Left kidney (tissue), 8 donors: Measurements from ENCODE around the gene PNLIP. TPM values are rescaled to one million over a fixed set of nuclear protein-coding genes. Genes with fewer than 3 reads are reported as not detected.
A peak's percentile ranks its signal among the peaks of the same experiment; 100 is the strongest.

Experiments used
- DNase-seq: peaks from one replicate; pipeline ENCODE4 v3.0.0-alpha.2; 2013
- long read RNA-seq, 8 donors: transcript quantifications; one replicate each; lab custom pipeline, GENCODE V29; 2026
- polyA plus RNA-seq: library from polyadenylated mRNA; unstranded; fragments of 120-200 nt; gene quantifications from one replicate; pipeline ENCODE4 v1.2.1, GENCODE V29; 2013; ENCODE audit not compliant: insufficient read length

Gene PNLIP
- polyA plus RNA-seq: not detected
- long read RNA-seq, donor 1: 0 reads
- long read RNA-seq, donor 2: 0 reads
- long read RNA-seq, donor 3: 0 reads
- long read RNA-seq, donor 4: 0 reads
- long read RNA-seq, donor 5: 0 reads
- long read RNA-seq, donor 6: 0 reads
- long read RNA-seq, donor 7: 0 reads
- long read RNA-seq, donor 8: 0 reads

DNA sequence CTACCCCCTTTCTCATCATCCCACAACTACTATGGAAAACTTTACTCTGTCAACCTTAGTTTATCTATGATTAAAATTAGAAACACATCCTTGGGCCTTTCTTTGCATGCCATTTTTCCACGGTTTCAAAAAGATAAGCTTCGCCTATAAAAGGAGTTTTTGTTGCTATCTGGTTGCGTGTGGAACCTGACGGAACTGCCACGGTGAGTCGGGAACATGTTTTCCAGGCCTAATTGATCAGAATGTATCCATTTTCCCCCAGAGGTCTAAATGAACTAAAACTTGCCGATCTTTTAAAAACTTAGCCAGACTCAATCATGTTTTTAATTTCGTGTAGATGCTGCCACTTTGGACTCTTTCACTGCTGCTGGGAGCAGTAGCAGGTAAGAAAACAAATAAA is at the start of gene PNLIP:
PNLIP (plus strand) TSS at position 176 of the 400 bp plus-strand sequence; CDS start at position 338, 162 bp downstream.
- no peak for DNase-seq

DNA sequence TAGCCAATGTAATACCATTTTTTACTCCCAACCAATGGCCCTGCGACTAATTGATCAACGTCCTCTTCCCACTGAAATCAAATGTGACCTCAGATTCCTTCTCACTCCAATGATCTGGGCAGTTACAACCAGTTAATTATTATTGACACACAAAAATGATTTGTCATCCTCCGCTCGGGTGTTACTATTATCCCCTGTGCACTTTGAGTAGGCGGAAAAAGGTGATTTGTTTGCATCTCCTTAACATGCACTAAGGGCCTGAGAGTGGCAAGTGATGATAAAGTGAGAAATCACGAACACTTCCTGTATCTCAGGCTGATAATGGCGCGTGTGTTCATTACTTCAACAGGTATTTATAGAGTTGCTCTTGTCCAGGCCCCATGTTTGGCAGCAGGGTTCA is 40.9 kb upstream of the PNLIP start:
- no peak for DNase-seq

DNA sequence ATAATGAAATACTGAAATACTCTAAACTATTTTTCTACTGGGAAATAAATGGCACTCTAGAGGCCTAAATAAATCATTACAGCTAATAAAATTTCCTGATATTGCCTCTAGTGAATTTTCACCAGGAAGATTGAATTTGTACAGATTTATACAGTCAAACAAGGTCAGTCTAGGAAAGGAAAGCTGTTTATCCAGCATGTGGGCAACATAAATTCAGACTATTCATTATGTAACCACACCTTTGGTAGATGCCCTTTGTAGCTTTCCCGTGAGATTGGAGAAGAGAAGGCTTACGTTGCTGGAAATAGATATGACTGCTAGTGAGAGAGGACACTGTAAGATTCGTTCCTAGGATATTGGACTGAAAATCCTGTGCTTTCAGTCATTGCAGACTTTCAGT is 35.2 kb upstream of the PNLIP start:
- no peak for DNase-seq

DNA sequence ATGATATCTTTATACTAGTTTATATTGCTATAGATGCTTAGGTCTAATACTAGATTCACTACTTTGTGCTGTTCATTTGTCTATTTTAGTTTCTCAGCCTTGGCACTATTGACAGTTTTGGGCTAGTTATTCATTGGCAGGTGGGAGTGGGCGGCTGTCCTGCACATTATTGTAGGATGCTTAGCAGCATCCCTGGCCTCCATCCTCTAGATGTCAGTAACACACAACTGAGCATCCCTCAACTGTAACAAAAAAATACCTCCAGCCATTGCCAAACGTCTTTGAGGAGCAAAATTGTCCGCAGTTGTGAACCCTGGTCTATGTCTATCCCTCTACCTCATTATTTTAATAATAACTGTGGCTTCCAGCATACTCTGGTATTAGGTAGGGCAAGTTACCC is 34.4 kb upstream of the PNLIP start:
- no peak for DNase-seq

DNA sequence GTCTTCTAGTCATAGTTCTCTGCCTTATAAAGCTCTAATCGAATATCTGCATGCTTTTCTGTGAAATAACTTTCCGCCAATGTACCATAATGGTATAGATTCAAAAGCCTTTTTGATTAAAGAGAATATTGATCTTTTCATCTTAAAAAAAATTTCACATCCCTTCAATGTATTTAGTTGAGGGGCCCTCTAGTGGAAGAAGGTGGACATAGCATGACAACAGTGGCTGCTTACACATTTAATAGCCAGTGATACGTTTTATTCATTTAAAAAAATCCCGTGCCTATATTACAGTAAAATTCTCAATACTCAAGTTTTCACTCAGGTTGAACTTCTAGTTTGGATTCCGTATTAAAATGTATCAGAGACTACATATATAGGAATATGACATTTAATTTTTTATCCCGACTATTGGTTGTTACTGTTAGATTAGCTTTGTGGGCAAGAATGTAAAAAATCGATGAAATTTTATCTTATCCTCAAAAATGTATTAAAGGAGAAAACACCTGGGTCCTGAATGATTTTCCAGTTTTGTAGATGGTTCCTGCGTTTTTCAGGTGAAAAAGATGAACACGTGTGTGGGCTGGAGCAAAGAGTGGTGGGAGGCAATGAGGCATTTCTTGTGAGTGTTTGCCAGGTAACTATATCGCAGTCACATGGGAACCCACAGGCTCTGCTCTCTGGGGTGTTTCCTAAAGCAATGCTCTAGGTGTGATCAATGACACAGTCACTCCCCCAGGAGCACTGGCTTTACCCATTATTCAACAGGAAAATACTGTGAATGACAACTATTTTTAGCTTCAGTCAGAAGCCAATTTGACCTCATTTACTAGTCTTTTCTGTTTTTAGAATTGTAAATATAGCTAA is 24.1 kb upstream of the PNLIP start:
- peak; percentile 14 for DNase-seq

DNA sequence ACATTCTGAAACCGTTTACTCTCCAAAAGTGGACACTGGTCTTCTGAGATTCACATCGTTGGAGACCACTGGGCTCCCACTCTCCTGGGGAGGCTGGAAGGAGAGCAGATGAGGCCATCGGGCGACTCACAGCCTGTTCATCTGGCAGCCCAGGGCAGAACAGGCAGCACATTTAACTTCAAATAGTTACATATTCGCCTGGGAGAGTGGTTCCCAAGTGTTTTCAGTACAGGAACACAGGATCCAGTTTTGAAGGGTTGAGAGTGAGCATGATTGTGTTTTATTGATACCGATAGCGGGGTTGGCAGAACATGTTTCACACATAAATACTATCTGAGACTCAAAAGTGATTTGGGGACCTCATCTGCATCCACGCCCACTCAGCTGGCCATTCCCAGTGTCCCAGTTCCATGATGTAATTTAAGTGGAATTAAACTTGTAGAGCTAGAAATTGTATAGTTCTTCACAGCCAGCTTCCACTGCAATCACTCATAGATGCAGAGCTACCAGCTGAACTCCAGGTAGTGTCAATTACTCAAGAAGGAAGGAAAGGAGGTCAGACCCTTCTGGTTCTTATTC is 22.8 kb upstream of the PNLIP start:
- DNase-seq: no peak

DNA sequence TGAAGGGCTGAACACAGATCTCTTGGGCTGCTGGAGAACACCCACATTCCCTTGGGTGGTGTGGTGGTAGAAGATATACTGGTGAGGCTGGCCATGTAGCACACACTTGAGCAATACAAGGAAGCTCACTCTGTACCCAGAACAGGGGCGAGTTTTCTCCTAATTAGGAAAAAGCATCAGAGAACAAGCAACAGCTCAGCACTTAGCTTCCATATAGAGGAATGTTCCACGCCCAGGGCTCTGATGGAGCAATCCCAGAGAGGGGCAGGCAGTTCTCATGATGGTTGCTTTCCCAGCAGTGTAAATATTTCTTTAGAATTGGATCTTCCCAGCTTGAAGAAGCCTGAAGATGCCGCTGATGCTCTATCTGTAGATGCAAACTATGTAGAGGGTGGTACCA is 21.0 kb upstream of the PNLIP start:
- DNase-seq: no peak

DNA sequence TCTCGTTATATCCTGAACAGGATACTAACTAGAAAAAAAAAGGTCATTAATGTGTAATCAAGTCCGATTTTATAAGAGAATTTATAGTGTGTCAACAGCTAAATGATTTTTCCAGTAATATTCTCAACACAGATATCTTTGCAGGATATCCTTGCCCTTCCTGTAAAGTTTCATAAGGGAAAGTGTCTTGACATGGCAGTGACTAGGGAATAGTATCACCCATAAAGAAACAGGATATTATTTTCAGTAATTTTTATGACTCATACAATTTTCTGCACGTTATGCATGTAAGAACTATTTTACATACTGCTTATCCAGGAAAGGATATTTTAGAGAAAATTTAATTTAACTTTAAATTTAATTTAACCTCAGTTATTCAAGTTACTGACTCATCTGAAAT is 19.5 kb upstream of the PNLIP start:
- DNase-seq: no peak

DNA sequence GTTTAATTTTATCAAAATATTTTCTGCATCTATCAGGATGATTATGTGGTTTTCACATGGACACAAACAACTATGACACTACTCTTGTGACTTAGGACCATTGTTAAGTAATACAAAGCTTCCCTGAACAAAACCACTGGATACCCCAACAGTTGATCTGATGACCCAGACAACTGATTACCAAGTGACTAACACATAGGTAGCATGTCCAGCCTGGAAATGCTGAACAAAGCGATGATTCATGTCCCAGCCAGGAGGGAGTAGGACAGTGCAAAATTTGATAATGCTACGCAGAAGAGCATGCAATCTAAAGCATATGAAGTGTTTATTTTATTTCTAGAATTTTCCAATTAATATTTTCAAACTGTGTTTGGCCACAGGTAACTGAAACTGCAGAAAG is 8.9 kb upstream of the PNLIP start:
- DNase-seq: no peak

DNA sequence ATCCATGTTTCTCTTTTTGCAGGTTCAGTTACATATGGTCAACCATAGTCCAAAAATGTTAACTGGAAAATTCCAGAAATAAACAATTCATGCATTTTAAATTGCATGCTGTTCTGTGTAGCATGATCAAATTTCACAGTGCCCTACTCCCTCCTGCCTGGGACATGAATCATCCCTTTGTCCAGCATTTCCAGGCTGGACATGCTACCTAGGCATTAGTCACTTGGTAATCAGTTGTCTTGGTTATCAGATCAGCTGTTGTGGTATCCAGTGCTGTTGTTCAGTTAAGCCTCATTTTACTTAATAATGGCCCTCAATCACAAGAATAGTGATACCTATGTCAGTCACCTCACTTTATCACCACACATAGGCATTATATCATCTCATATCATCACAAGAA is 7.3 kb upstream of the PNLIP start:
- DNase-seq: no peak

DNA sequence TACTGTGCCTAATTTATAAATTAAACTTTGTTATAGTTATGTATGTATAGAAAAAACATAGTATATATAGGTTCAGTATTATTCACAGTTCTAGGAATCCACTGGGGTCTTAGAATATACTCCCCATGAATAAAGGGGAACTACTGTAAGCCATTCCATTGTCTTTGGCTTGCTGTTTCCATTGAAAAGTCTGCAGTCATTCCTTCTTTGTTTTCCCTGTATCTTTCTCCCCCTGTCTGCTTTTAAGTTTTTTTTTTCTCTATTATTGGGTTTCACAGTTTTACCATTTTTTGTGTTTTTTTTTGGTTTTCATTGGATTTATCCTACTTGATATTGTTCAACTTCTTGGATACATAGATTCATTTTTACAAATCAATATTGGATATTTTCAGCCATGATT is 6.7 kb upstream of the PNLIP start:
- DNase-seq: no peak

DNA sequence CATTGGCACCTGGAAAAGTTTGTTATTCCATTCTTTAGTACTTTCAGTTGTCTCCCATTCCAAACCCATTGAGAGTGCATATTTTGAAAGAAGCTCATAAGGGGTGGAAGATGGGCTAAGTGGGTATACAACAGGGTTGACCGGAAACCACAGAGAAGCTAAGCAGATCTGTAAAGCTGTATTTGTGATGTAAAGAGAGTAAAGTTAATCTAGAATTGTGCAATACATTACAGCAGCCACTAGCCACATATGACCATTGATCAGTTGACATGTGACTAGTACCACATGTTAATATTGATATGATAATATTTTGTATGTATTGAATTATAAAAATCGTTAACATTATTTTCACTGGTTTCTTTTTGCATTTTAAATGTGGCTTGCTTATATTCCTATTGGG is 4.9 kb upstream of the PNLIP start:
- DNase-seq: no peak

DNA sequence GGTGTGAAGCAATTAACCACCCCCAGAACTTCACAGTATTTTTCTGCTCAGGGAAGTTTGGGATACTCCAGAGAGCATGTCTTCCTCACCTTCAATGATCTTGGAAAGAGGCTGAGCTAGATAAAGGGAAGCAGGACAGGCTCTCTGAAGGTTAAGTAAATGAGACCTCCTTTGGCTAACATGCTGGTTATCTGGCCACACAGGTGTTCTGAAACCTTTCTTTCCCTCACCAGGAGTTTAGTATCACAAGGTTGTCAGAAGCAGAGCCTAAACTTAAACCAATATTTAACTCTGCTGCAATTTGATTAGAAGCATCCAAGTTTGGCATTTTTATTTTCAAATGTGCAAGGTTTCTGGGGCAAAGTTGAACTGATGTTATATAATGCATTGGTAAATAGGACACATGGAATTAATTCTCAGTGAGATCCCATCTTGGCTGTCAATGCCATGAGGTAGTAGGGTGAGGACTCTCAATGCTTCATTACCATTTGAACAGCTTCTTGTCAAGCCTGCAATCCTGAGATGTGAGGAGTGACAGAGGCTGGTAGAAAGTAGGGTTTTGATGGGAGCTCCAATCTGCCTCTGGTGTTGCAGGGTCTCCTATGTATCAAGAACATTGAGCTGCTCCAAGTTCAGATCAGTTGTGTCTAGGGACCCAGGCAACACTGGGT is 3.6 kb upstream of the PNLIP start:
- DNase-seq: no peak

DNA sequence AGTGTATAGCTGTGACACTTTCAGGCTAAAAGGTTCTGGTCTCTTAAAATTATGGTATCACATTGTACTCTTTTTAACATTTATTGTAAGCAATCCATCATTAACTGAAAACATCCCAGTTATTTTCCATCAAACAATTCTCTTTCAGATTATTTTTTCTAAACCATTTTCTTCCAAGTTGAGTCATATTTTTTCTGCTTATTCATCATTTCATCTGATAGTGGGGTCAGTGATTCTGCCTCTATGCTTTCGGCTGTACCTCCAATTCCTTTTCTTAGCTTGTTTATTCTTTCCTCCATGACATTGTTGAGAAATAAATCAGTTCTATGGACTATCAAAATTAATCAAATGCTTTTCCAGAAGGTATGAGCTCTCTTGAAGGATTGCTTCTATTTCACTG is 609 bp upstream of the PNLIP start:
- no peak for DNase-seq

DNA sequence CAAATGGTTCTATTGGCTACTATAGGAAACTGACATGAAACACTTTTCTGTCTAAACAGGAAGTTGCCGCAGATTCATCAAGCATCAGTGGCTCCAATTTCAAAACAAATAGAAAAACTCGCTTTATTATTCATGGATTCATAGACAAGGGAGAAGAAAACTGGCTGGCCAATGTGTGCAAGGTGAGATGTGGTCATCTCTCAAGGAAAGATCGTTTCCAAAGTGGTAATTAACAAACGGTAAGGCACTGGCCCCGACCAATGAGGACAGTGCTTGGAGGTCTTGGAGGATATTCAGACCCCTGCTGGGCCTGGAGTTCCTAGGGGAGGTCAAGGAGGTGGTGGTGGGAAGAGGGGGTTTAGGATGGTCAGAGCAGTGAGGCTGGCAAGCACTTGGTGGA is 2.6 kb downstream of the PNLIP start:
- DNase-seq: no peak

DNA sequence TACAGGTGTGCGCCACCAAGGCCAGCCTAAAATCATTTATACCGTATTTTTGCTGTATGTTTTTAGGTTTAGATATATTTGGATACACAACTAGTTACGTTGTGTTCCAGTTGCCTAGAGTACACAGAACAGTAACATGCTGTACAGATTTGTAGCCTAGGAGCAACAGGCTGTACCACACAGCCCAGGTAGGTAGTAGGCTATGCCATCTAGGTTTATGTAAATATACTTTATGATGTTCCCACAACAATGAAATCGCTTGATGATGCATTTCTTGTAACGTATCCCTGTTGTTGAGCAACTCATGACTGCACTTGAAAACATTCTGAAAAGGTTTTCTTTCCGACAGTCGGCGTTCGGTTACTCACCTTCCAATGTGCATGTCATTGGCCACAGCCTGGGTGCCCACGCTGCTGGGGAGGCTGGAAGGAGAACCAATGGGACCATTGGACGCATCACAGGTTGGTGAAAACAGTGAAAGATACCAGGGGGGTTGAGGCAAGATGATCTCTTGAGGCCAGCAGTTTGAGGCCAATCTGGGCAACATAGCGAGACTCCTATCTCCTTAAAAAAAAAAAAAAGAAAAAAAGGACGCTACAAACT is 7.7 kb downstream of the PNLIP start:
- DNase-seq: no peak

DNA sequence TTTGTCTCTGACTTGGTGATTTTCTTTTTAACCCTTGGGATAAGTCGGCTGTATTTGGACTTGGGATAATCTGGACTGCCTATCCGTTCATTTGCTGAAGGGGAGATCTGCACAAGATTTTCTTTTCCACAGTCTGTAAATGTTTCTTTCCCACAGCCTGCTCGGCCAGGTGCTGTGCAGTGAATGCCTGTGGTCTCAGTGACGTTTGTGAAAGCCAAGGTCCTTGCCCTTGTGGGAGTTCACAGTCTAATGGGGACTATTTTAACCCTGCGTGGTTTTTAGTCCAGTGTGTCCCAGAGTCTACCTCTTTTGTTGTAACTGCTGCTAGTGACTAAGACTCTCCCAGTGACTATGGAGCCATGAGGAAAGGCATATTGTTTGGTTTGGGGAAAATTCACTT is 8.9 kb downstream of the PNLIP start:
- DNase-seq: no peak

DNA sequence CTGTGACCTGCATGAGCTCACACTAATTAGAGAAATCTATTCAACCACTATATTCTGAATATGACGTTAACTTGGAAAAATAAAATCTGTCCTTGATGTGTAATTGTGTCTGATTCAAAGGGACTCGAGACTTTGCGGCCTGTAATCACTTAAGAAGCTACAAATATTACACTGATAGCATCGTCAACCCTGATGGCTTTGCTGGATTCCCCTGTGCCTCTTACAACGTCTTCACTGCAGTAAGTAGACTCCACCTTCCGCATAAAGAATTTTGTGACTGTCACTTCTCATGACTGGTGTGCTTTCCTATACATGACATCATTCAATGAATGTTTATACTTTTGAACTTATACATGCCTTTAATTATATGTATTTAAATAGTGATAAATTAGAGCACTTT is 10.1 kb downstream of the PNLIP start:
- DNase-seq: no peak

DNA sequence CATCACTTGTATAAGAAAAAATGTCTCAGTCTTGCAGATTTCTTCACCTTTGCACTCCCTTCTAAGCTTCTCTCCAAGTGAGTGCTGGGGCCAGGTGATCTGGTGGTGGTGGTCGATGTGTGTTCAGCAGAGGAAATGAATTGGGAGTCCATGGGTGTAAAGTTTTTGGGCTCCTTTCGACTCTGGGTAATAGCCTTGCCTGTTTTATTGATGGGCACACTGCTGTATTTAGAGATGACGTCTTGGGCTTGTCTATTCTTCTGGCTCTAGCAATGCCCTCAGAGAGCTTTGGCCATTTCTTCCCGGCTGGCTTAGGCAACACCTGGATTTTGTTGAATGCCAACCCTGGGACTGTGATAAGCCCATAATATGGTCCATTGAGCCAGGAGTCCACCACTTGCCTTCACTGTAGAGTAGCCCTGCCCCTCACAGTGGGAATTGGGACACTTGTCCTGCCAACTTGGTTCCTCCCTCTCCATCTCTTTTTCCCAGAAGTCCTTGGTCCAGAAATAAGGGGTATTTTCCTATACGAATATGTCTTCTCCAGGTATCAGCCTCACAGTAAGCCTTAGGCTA is 11.7 kb downstream of the PNLIP start:
- no peak for DNase-seq

DNA sequence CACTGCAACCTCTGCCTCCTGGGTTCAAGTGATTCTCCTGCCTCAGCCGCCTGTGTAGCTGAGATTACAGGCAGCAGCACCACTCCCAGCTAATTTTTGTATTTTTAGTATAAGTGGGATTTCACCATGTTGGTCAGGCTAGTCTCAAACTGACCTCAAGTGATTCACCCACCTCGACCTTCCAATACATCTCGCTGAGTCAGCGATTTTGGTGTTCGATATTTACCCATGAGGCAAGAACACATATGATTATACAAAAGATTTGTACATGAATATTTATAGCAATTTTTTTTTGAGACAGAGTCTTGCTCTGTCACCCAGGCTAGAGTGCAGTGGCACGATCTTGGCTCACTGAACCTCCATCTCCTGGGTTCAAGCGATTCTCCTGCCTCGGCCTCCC is 19.8 kb downstream of the PNLIP start:
- DNase-seq: no peak

DNA sequence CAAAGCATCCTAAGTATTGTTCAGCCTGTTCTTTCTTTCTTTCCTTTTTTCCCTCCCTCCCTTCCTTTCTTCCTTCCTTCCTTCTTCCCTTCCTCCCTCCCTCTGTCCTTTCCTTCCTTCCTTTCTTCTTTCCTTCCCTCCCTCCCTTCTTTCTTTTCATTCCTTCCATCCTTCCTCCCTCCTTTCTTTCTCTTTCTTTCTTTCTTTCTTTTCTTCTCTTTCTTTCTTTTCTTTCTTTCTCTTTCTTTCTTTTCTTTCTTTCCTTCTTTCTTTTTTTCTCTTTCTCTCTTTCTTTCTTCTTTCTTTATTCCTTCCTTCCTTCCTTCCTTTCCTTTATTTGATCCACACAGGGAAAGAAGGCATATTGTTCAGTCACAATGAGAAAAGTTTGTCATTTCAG is 21.2 kb downstream of the PNLIP start:
- no peak for DNase-seq

DNA sequence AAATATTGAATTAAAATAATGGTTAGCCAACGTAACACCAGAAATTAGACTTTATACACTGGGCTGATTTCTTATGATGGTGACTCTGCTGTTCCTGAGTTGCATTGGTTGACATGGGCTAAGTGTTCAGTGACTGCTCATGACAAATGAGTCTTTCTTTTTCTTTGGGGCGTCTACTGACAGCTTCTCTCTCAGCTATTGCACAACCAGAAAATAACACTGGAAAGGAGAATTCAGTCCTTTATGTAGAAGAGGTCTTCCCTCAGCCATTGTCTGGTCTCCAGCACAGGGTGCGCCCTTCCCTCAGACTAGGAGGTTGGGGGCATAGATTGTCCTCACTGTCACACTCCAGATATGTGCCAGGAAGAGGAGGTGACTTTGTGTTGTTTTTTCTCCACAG is 21.6 kb downstream of the PNLIP start:
- DNase-seq: no peak
